HCEC 1CT (cell line): ENCODE measurements around the gene ASB1.

ENCODE experiments used
- DNase-seq: peaks from one replicate; pipeline ENCODE4 v3.0.0-alpha.2; 2017

ASB1 gene

GRCh38 chr2:238473523-238473922 is 46.8 kb downstream of the ASB1 start:
- DNase-seq = no peak

GRCh38 chr2:238475034-238475433 is 48.3 kb downstream of the ASB1 start:
- no peak for DNase-seq

GRCh38 chr2:238475566-238475965 is 48.8 kb downstream of the ASB1 start:
- DNase-seq = no peak

- DNase-seq = no peak
These were observed 49.5 kb downstream of the ASB1 start for GRCh38 chr2:238476258-238476657.

GRCh38 chr2:238478216-238478615 is 51.5 kb downstream of the ASB1 start:
- no peak for DNase-seq

- DNase-seq = no peak
These were observed 53.1 kb downstream of the ASB1 start for GRCh38 chr2:238479847-238480246.

- no peak for DNase-seq
These were observed 56.3 kb downstream of the ASB1 start for GRCh38 chr2:238483021-238483420.

- DNase-seq = no peak
These were observed 56.9 kb downstream of the ASB1 start for GRCh38 chr2:238483656-238484055.

GRCh38 chr2:238484522-238485452 is 58.1 kb downstream of the ASB1 start:
- DNase-seq = no peak

GRCh38 chr2:238486123-238486848 is 59.6 kb downstream of the ASB1 start:
- no peak for DNase-seq

GRCh38 chr2:238487134-238487533 is 60.4 kb downstream of the ASB1 start:
- DNase-seq = no peak

- DNase-seq = no peak
These were observed 61.1 kb downstream of the ASB1 start for GRCh38 chr2:238487652-238488346.

- no peak for DNase-seq
These were observed 61.7 kb downstream of the ASB1 start for GRCh38 chr2:238488347-238488826.

GRCh38 chr2:238489431-238489830 is 62.7 kb downstream of the ASB1 start:
- no peak for DNase-seq

GRCh38 chr2:238489896-238490295 is 63.2 kb downstream of the ASB1 start:
- no peak for DNase-seq

GRCh38 chr2:238492840-238493239 is 66.1 kb downstream of the ASB1 start:
- no peak for DNase-seq

- DNase-seq = no peak
These were observed 66.7 kb downstream of the ASB1 start for GRCh38 chr2:238493411-238493810.

- no peak for DNase-seq
These were observed 67.3 kb downstream of the ASB1 start for GRCh38 chr2:238493880-238494572.

GRCh38 chr2:238494573-238494961 is 67.8 kb downstream of the ASB1 start:
- DNase-seq = no peak

GRCh38 chr2:238495422-238495821 is 68.7 kb downstream of the ASB1 start:
- no peak for DNase-seq

GRCh38 chr2:238496756-238497609 is 70.3 kb downstream of the ASB1 start:
- no peak for DNase-seq

GRCh38 chr2:238497610-238498005 is 70.9 kb downstream of the ASB1 start:
- DNase-seq = no peak
